Measurements from ENCODE around the gene KIF3B. TPM values are rescaled to one million over a fixed set of nuclear protein-coding genes. Genes with fewer than 3 reads are reported as not detected.
A peak's percentile ranks its signal among the peaks of the same experiment; 100 is the strongest.

KIF3B gene
- total RNA-seq, 2 donors from 2014 or later: 41.7 to 49.2 TPM

GRCh38 chr20:32326504-32326845 lies 49.0 kb downstream of the KIF3B start:
- no peaks in the 10 kb centered on the region for H3K4me1 ChIP-seq
- no peaks in the 10 kb centered on the region for H3K9me3 ChIP-seq
- peak overlapping the region; percentile 66 for H3K27ac ChIP-seq
- H3K27me3 ChIP-seq: no peaks in the 10 kb centered on the region
- DNase-seq: no peak
- H3K36me3 ChIP-seq: no peaks in the 10 kb centered on the region
- TF ChIP-seq, protein P1, sequence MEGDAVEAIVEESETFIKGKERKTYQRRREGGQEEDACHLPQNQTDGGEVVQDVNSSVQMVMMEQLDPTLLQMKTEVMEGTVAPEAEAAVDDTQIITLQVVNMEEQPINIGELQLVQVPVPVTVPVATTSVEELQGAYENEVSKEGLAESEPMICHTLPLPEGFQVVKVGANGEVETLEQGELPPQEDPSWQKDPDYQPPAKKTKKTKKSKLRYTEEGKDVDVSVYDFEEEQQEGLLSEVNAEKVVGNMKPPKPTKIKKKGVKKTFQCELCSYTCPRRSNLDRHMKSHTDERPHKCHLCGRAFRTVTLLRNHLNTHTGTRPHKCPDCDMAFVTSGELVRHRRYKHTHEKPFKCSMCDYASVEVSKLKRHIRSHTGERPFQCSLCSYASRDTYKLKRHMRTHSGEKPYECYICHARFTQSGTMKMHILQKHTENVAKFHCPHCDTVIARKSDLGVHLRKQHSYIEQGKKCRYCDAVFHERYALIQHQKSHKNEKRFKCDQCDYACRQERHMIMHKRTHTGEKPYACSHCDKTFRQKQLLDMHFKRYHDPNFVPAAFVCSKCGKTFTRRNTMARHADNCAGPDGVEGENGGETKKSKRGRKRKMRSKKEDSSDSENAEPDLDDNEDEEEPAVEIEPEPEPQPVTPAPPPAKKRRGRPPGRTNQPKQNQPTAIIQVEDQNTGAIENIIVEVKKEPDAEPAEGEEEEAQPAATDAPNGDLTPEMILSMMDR (IDR thresholded peaks at IDR 0.05): no peak
- intact Hi-C loops (cut with DNase I): no loop called here
- H3K9ac ChIP-seq (ENCODE audit: low read depth in 2 of 2, low read length in 2 of 2): peak overlapping the region in 1 of 2 donors; percentile 46
- H3K4me3 ChIP-seq: no peak overlapping the region

- Histone ChIP-seq H3K36me3 (no peaks in the 10 kb centered on the region), H3K4me1 (no peaks in the 10 kb centered on the region), H3K27ac (no peak overlapping the region), H3K27me3 (no peaks in the 10 kb centered on the region), H3K4me3 (no peak overlapping the region), H3K9me3 (no peaks in the 10 kb centered on the region), H3K9ac (ENCODE audit: low read depth in 2 of 2, low read length in 2 of 2) (no peak overlapping the region)
- DNase-seq: no peak
- intact Hi-C loops (cut with DNase I): no loop called here
- TF ChIP-seq, protein P1 (IDR thresholded peaks at IDR 0.05): no peak
Observed at GRCh38 chr20:32327087-32327681, 49.7 kb downstream of the KIF3B start.

DNA sequence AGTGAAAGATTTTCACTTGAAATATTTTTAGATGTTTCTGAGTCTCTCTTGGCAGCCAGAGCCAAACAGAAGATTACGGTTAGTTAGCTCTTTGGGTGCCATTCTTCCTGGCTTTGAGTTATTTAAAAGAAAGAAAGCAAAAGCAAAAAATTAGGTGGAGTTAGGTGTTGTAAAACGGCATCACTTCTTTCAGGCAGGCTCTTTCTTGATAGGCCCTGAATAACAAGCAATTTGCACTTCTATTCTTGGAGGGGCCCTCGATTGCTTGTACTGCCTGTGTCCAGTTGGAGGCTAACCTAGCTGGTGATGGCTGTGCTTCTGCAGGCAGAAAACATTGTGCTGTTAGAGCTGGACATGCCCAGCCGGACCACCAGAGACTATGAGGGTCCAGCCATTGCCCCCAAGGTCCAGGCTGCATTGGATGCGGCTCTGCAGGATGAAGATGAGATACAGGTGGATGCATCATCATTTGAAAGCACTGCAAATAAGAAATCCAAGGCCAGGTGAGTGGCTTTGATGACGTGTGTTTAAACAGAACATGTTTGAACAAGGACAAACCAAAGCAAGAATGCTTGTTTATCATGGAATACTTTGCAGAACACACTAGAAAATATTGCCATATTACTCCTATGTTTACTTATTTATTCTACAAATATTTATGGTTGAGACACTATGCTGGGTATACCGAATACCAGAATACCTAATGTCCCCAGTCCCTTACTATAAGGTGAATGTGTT lies 52.5 kb downstream of the KIF3B start:
- intact Hi-C loops (cut with DNase I): no loop called here
- no peak for DNase-seq
- Histone ChIP-seq H3K27ac (no peak overlapping the region), H3K9me3 (no peaks in the 10 kb centered on the region), H3K4me3 (no peak overlapping the region), H3K4me1 (no peaks in the 10 kb centered on the region), H3K27me3 (no peaks in the 10 kb centered on the region), H3K36me3 (no peaks in the 10 kb centered on the region), H3K9ac (ENCODE audit: low read depth in 2 of 2, low read length in 2 of 2) (no peak overlapping the region)
- TF ChIP-seq, protein P1 (IDR thresholded peaks at IDR 0.05): no peak

DNA sequence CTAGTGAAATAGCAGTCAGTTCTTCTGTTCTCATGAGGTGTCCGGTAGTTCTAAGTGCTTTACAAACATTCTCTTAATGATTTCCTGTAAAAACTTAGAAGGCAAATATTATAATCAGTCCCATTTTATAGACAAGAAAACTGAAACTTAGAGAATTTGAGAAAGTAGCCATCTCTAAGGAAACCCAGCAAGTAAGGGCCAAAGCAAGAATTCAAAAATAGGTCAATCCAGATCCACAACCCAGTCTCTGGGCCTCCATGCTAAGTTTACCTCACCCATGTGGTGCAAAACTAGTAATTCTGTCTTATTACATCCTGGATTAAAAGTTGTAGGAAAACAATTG lies 53.1 kb downstream of the KIF3B start:
- H3K4me1 ChIP-seq: no peaks in the 10 kb centered on the region
- no peaks in the 10 kb centered on the region for H3K36me3 ChIP-seq
- TF ChIP-seq, protein P1 (IDR thresholded peaks at IDR 0.05): no peak

DNA sequence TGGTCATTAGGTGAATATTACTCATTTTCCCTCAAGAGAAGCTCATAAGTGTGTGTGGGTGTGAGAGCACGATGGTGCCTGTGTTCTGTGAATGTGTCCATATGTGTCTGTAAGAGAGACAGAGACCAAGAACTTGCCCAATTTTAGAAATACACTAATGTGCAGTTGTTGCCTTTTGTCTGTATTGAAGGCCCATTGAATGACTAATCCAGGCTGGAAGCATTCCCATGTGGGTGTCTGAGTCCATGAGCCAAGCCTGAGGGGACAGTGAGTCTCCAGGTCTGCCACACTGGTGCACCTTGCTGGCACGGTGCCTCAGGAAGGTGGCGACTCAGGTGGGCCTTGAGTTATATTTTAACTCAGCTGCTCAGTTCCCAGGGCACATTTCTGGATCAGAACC lies 55.2 kb downstream of the KIF3B start:
- Histone ChIP-seq H3K27me3 (no peaks in the 10 kb centered on the region), H3K4me3 (no peak overlapping the region), H3K9ac (ENCODE audit: low read depth in 2 of 2, low read length in 2 of 2) (no peak overlapping the region), H3K4me1 (no peaks in the 10 kb centered on the region), H3K36me3 (no peaks in the 10 kb centered on the region), H3K27ac (no peak overlapping the region), H3K9me3 (no peaks in the 10 kb centered on the region)
- no peak for DNase-seq
- intact Hi-C loops (cut with DNase I): no loop called here
- TF ChIP-seq, protein P1 (IDR thresholded peaks at IDR 0.05): no peak

More for the DNA sequence above, 53.1 kb downstream of the KIF3B start:
- no peak for DNase-seq
- Histone ChIP-seq H3K9me3 (no peaks in the 10 kb centered on the region), H3K27me3 (no peaks in the 10 kb centered on the region), H3K27ac (no peak overlapping the region), H3K9ac (ENCODE audit: low read depth in 2 of 2, low read length in 2 of 2) (no peak overlapping the region), H3K4me3 (no peak overlapping the region)
- intact Hi-C loops (cut with DNase I): no loop called here

Data from colonic mucosa (tissue), 4 donors.